ENCODE measurements around the gene PCDHA1.

PCDHA1 gene

DNA sequence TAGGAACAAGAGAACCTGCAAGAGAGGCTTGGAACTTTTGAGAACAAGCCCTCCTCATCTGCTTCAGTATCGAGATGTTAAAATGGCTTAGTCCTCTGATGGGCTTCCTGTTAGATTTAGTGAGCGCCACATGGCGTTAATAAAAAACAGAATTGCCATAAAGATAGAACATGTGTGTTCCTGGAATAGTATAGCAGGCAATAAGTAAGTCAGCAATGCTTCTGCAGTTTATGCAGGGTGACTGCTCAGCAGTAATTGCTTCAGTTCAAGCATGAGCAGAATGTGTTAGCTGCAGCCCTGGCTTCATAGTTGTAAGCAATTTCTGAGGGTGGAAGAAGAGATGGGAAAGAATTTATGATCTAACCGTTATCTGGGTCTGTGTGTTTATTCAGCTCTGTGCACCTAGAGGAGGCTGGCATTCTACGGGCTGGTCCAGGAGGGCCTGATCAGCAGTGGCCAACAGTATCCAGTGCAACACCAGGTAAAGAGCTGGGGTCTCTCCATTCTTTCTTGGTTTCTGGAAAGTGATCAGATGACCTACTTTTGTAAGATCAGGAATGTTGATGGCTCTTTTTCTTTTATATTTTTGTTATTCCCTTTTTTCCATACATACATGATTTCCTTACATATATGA is 196.3 kb downstream of the PCDHA1 start:
- Histone ChIP-seq H3K9me3 (ENCODE audit: insufficient read depth, low read length, severe bottlenecking) (no peaks in the 10 kb centered on the region), H4K20me1 (ENCODE audit: insufficient read depth, low read length) (no peaks in the 10 kb centered on the region), H3K4me1 (ENCODE audit: insufficient read depth, low read length) (no peaks in the 10 kb centered on the region), H3K27ac (ENCODE audit: low read length) (no peak overlapping the region), H3K79me2 (ENCODE audit: insufficient read depth, low read length) (no peaks in the 10 kb centered on the region), H3K4me3 (ENCODE audit: low read depth in 1 of 2, low read length in 2 of 2) (no peak overlapping the region), H3K27me3 (ENCODE audit: insufficient read depth, low read length, poor library complexity) (peaks cover 8% of the 10 kb centered on the region), H3K9ac (ENCODE audit: low read depth, low read length) (no peak overlapping the region), H3K36me3 (ENCODE audit: insufficient read depth, low read length) (no peaks in the 10 kb centered on the region), H3K4me2 (ENCODE audit: insufficient read depth, low read length) (no peak overlapping the region), H2AFZ (ENCODE audit: low read depth, low read length) (no peak overlapping the region)
- DNase-seq = no peak
- TF ChIP-seq, protein P1, sequence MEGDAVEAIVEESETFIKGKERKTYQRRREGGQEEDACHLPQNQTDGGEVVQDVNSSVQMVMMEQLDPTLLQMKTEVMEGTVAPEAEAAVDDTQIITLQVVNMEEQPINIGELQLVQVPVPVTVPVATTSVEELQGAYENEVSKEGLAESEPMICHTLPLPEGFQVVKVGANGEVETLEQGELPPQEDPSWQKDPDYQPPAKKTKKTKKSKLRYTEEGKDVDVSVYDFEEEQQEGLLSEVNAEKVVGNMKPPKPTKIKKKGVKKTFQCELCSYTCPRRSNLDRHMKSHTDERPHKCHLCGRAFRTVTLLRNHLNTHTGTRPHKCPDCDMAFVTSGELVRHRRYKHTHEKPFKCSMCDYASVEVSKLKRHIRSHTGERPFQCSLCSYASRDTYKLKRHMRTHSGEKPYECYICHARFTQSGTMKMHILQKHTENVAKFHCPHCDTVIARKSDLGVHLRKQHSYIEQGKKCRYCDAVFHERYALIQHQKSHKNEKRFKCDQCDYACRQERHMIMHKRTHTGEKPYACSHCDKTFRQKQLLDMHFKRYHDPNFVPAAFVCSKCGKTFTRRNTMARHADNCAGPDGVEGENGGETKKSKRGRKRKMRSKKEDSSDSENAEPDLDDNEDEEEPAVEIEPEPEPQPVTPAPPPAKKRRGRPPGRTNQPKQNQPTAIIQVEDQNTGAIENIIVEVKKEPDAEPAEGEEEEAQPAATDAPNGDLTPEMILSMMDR (IDR thresholded peaks at IDR 0.05; ENCODE audit: borderline replicate concordance, extremely low read depth, low read length, poor library complexity, severe bottlenecking) = no peak
- no peak for TF ChIP-seq EZH2 (IDR thresholded peaks at IDR 0.05; ENCODE audit: borderline replicate concordance, low read depth, low read length, severe bottlenecking)
- ATAC-seq (ENCODE audit: insufficient read depth, low read depth) = no peak

DNA sequence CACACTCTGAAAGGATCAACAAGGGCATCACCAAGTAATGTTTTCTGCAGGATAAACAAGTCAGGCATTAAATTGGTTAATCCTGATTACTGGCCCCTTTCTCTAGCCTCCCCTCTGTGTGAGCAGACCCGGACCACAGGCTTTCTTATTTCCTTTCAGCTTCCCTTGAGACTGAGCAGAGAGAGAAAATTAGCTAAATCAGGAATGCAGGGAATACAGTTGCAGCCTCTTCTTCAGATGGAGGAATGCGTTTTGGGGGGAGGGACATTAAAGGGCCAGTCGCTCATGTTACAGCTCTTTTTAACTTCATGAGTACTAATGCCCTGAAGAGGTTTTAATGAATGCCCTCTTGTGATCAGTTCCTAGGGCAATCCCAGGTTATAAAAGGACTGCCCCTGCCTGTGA is 200.2 kb downstream of the PCDHA1 start:
- TF ChIP-seq EZH2 (IDR thresholded peaks at IDR 0.05; ENCODE audit: borderline replicate concordance, low read depth, low read length, severe bottlenecking) = no peak
- TF ChIP-seq, protein P1 (IDR thresholded peaks at IDR 0.05; ENCODE audit: borderline replicate concordance, extremely low read depth, low read length, poor library complexity, severe bottlenecking) = no peak
- Histone ChIP-seq H3K4me2 (ENCODE audit: insufficient read depth, low read length) (no peak overlapping the region), H3K36me3 (ENCODE audit: insufficient read depth, low read length) (no peaks in the 10 kb centered on the region), H3K27ac (ENCODE audit: low read length) (no peak overlapping the region), H3K79me2 (ENCODE audit: insufficient read depth, low read length) (no peaks in the 10 kb centered on the region), H3K9me3 (ENCODE audit: insufficient read depth, low read length, severe bottlenecking) (no peaks in the 10 kb centered on the region), H3K4me3 (ENCODE audit: low read depth in 1 of 2, low read length in 2 of 2) (no peak overlapping the region), H3K9ac (ENCODE audit: low read depth, low read length) (no peak overlapping the region), H2AFZ (ENCODE audit: low read depth, low read length) (no peak overlapping the region), H3K4me1 (ENCODE audit: insufficient read depth, low read length) (no peaks in the 10 kb centered on the region), H4K20me1 (ENCODE audit: insufficient read depth, low read length) (no peaks in the 10 kb centered on the region), H3K27me3 (ENCODE audit: insufficient read depth, low read length, poor library complexity) (peaks cover 9% of the 10 kb centered on the region)
- DNase-seq = no peak
- ATAC-seq (ENCODE audit: insufficient read depth, low read depth) = no peak

DNA sequence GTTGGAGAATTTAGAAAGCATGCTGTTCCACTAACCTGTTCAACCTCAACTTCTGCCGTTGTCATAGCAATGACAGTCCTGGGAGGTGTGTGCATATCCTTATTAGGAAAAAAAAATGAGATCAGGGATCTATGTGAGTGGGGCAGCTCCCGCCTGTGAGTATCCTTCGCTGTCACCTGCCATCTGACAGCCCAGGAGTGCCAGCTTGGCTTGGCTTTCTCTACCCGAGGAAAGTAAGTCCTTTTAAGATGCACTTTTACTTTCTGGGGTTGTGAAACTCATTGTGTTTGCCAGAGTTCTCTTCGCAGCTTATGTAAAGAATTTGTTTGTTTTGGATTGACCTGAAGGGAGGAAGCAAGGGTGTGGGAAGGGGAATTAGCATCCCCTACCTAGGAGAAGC is 202.2 kb downstream of the PCDHA1 start:
- no peaks in the 10 kb centered on the region for H4K20me1 ChIP-seq (ENCODE audit: insufficient read depth, low read length)
- no peak overlapping the region for H3K9ac ChIP-seq (ENCODE audit: low read depth, low read length)
- no peak overlapping the region for H3K4me2 ChIP-seq (ENCODE audit: insufficient read depth, low read length)
- no peak overlapping the region for H3K27ac ChIP-seq (ENCODE audit: low read length)
- H3K4me1 ChIP-seq (ENCODE audit: insufficient read depth, low read length) = no peaks in the 10 kb centered on the region
- DNase-seq (no peak), ATAC-seq (ENCODE audit: insufficient read depth, low read depth) (no peak)
- no peaks in the 10 kb centered on the region for H3K79me2 ChIP-seq (ENCODE audit: insufficient read depth, low read length)
- no peak overlapping the region for H2AFZ ChIP-seq (ENCODE audit: low read depth, low read length)
- no peaks in the 10 kb centered on the region for H3K36me3 ChIP-seq (ENCODE audit: insufficient read depth, low read length)
- TF ChIP-seq, protein P1 (IDR thresholded peaks at IDR 0.05; ENCODE audit: borderline replicate concordance, extremely low read depth, low read length, poor library complexity, severe bottlenecking) = no peak
- TF ChIP-seq EZH2 (IDR thresholded peaks at IDR 0.05; ENCODE audit: borderline replicate concordance, low read depth, low read length, severe bottlenecking) = no peak
- H3K9me3 ChIP-seq (ENCODE audit: insufficient read depth, low read length, severe bottlenecking) = no peaks in the 10 kb centered on the region
- H3K4me3 ChIP-seq (ENCODE audit: low read depth in 1 of 2, low read length in 2 of 2) = no peak overlapping the region
- peaks cover 5% of the 10 kb centered on the region for H3K27me3 ChIP-seq (ENCODE audit: insufficient read depth, low read length, poor library complexity)

Data from DND-41 (cell line).